HepG2 (cell line): ENCODE measurements around the gene ATG13. TPM values are rescaled to one million over a fixed set of nuclear protein-coding genes. Genes with fewer than 3 reads are reported as not detected.

Experiments used
- AGO2 ChIP-seq: fragments of 200-400 bp; formaldehyde crosslinking; optimal IDR thresholded peaks from 2 replicates; pipeline ENCODE3; 2017; ENCODE audit warnings: mild to moderate bottlenecking, low read depth, low read length, moderate library complexity
- AHDC1 ChIP-seq: sonication (generic); formaldehyde crosslinking; IDR thresholded peaks from 2 replicates; pipeline ENCODE4 v1.5.1; 2020; ENCODE audit warnings: mild to moderate bottlenecking, missing genetic modification reagents, borderline replicate concordance
- HNRNPLL ChIP-seq: fragments of 200-400 bp; formaldehyde crosslinking; IDR thresholded peaks from 2 replicates; pipeline ENCODE4 v1.6.1; 2017; ENCODE audit warnings: mild to moderate bottlenecking, low read depth, low read length; ENCODE audit not compliant: poor library complexity, severe bottlenecking
- HOXA9 ChIP-seq: sonication (generic); formaldehyde crosslinking; IDR thresholded peaks from 2 replicates; pipeline ENCODE4 v1.8.1; 2022; ENCODE audit warnings: missing genetic modification reagents, mild to moderate bottlenecking, moderate library complexity, borderline replicate concordance
- RARA ChIP-seq: IDR thresholded peaks from 2 replicates; pipeline ENCODE4 v1.6.1; 2016; ENCODE audit warnings: missing genetic modification reagents, missing compliant biosample characterization
- TCF7L2 ChIP-seq: IDR thresholded peaks from 2 replicates; pipeline ENCODE4 v1.6.1; 2011; ENCODE audit warnings: mild to moderate bottlenecking, low read depth, low read length, moderate library complexity
- ZNF550 ChIP-seq: sonication (generic); formaldehyde crosslinking; IDR thresholded peaks from 2 replicates; pipeline ENCODE4 v1.4.0; 2020; ENCODE audit warnings: mild to moderate bottlenecking, missing genetic modification reagents, borderline replicate concordance
- ZNF768 ChIP-seq: sonication (generic); formaldehyde crosslinking; IDR thresholded peaks from 2 replicates; pipeline ENCODE4 v1.4.0; 2020; ENCODE audit warnings: missing genetic modification reagents
- polyA plus RNA-seq, 8 experiments: library from polyadenylated mRNA; depleted of rRNA in 3 of 8; stranded (reverse) in 7 of 8; unstranded in 1 of 8; fragments of >200 nt; fragmentation: Illumina TruSeq in 4 of 8; extraction: Trizol in 4 of 8; gene quantifications; 2 replicates each; pipeline versions ENCODE4 v1.2.1 to v1.2.3, GENCODE V29; 2011 to 2016; ENCODE audit warnings: low read depth in 4 of 8, missing spikeins in 1 of 8, mixed read lengths in 1 of 8; ENCODE audit not compliant: insufficient read depth in 1 of 8
- total RNA-seq, 5 experiments: library from RNA; depleted of rRNA; stranded (reverse); fragments of >200 nt; fragmentation: Illumina TruSeq; extraction: Trizol; gene quantifications; 2 replicates each; pipeline ENCODE4 v1.2.3, GENCODE V29; 2016; ENCODE audit warnings: low read depth in 1 of 5
- TF ChIP-seq, protein P1 (sequence below): sonication (generic); formaldehyde crosslinking; IDR thresholded peaks from 2 replicates; pipeline ENCODE4 v1.5.1; 2020; ENCODE audit warnings: missing genetic modification reagents, mild to moderate bottlenecking, borderline replicate concordance
- TF ChIP-seq, protein P2 (sequence below): sonication (generic); formaldehyde crosslinking; IDR thresholded peaks from 2 replicates; pipeline ENCODE4 v1.9.0; 2021; ENCODE audit warnings: missing genetic modification reagents, borderline replicate concordance
- TF ChIP-seq, protein P3 (sequence below): sonication (generic); formaldehyde crosslinking; IDR thresholded peaks from 2 replicates; pipeline ENCODE4 v1.5.0; 2020; ENCODE audit warnings: mild to moderate bottlenecking, missing genetic modification reagents, borderline replicate concordance

Gene ATG13
- total and polyA plus RNA-seq, 2 of the 13 experiments (the other 11 are each of a cell fraction or from before 2014, with no cell fraction given): 55.0 to 77.3 TPM

- peak; percentile 28; the same call in 1 of the 2 replicates for TF ChIP-seq AHDC1 (CRISPR knock-in tag)
- peak; percentile 53; the same call in 1 of the 2 replicates for TF ChIP-seq RARA (CRISPR knock-in tag)
- TF ChIP-seq ZNF768 (CRISPR knock-in tag): peak; percentile 68; the same call in 1 of the 2 replicates
- TF ChIP-seq, protein P1, sequence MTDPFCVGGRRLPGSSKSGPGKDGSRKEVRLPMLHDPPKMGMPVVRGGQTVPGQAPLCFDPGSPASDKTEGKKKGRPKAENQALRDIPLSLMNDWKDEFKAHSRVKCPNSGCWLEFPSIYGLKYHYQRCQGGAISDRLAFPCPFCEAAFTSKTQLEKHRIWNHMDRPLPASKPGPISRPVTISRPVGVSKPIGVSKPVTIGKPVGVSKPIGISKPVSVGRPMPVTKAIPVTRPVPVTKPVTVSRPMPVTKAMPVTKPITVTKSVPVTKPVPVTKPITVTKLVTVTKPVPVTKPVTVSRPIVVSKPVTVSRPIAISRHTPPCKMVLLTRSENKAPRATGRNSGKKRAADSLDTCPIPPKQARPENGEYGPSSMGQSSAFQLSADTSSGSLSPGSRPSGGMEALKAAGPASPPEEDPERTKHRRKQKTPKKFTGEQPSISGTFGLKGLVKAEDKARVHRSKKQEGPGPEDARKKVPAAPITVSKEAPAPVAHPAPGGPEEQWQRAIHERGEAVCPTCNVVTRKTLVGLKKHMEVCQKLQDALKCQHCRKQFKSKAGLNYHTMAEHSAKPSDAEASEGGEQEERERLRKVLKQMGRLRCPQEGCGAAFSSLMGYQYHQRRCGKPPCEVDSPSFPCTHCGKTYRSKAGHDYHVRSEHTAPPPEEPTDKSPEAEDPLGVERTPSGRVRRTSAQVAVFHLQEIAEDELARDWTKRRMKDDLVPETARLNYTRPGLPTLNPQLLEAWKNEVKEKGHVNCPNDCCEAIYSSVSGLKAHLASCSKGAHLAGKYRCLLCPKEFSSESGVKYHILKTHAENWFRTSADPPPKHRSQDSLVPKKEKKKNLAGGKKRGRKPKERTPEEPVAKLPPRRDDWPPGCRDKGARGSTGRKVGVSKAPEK (CRISPR knock-in tag): no peak
- TF ChIP-seq, protein P2, sequence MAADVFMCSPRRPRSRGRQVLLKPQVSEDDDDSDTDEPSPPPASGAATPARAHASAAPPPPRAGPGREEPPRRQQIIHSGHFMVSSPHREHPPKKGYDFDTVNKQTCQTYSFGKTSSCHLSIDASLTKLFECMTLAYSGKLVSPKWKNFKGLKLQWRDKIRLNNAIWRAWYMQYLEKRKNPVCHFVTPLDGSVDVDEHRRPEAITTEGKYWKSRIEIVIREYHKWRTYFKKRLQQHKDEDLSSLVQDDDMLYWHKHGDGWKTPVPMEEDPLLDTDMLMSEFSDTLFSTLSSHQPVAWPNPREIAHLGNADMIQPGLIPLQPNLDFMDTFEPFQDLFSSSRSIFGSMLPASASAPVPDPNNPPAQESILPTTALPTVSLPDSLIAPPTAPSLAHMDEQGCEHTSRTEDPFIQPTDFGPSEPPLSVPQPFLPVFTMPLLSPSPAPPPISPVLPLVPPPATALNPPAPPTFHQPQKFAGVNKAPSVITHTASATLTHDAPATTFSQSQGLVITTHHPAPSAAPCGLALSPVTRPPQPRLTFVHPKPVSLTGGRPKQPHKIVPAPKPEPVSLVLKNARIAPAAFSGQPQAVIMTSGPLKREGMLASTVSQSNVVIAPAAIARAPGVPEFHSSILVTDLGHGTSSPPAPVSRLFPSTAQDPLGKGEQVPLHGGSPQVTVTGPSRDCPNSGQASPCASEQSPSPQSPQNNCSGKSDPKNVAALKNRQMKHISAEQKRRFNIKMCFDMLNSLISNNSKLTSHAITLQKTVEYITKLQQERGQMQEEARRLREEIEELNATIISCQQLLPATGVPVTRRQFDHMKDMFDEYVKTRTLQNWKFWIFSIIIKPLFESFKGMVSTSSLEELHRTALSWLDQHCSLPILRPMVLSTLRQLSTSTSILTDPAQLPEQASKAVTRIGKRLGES (CRISPR knock-in tag): 0 out of 2 replicates have a peak, but pooled peaks have one; percentile 17
- TF ChIP-seq HNRNPLL: peak; percentile 79
- no peak for TF ChIP-seq TCF7L2
- TF ChIP-seq, protein P3, sequence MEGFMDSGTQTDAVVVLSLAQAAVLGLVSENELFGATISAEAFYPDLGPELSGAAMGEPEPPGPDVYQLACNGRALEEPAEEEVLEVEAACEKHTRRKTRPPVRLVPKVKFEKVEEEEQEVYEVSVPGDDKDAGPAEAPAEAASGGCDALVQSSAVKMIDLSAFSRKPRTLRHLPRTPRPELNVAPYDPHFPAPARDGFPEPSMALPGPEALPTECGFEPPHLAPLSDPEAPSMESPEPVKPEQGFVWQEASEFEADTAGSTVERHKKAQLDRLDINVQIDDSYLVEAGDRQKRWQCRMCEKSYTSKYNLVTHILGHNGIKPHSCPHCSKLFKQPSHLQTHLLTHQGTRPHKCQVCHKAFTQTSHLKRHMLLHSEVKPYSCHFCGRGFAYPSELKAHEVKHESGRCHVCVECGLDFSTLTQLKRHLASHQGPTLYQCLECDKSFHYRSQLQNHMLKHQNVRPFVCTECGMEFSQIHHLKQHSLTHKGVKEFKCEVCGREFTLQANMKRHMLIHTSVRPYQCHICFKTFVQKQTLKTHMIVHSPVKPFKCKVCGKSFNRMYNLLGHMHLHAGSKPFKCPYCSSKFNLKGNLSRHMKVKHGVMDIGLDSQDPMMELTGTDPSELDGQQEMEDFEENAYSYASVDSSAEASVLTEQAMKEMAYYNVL: peak; percentile 43; the same call in 1 of the 2 replicates
- TF ChIP-seq HOXA9 (CRISPR knock-in tag): no peak
- 0 out of 2 replicates have a peak, but pooled peaks have one; percentile 64 for TF ChIP-seq ZNF550
- peak; percentile 92 for TF ChIP-seq AGO2
Observed at GRCh38 chr11:46593550-46594373, 23.6 kb upstream of the ATG13 start, which contains the start of gene AMBRA1 (continued).
